Natural killer cell (primary cell): ENCODE measurements around the gene YBX2. TPM values are rescaled to one million over a fixed set of nuclear protein-coding genes. Genes with fewer than 3 reads are reported as not detected.
"Not testable (repeated sequence)": the region's sequence is repeated elsewhere in the genome, so short reads cannot be mapped to it uniquely, and the experiment has no call there.

ENCODE experiments used
- ATAC-seq, 3 donors: fragments of 150-1000 bp in 2 of 3; fragments of 200-7000 bp in 1 of 3; cut with Tn5 transposase; 1 replicate in 1 of 3; 2 replicates in 2 of 3; pipeline ENCODE4 v1.10.0; 2021; ENCODE audit warnings: mild to moderate bottlenecking in 2 of 3, moderate library complexity in 2 of 3
- DNase-seq, 2 donors: peaks; one replicate each; pipeline versions ENCODE4 v3.0.0 to v3.0.0-alpha.2; 2013 to 2021; ENCODE audit warnings: mixed read lengths in 1 of 2
- H3K27ac ChIP-seq: one replicate; pipeline ENCODE4 v1.5.1; 2013; ENCODE audit warnings: mild to moderate bottlenecking, low read length
- H3K27me3 ChIP-seq: one replicate; pipeline ENCODE4 v1.6.1; 2013; ENCODE audit warnings: low read length; ENCODE audit not compliant: control insufficient read depth, insufficient read depth
- H3K36me3 ChIP-seq: one replicate; pipeline ENCODE4 v1.6.1; 2013; ENCODE audit warnings: low read length; ENCODE audit not compliant: control insufficient read depth, insufficient read depth
- H3K4me1 ChIP-seq: one replicate; pipeline ENCODE4 v1.6.1; 2013; ENCODE audit warnings: low read length; ENCODE audit not compliant: control insufficient read depth, insufficient read depth
- H3K4me3 ChIP-seq: one replicate; pipeline ENCODE4 v1.5.1; 2013; ENCODE audit warnings: low read length
- H3K9me3 ChIP-seq: one replicate; pipeline ENCODE4 v1.6.1; 2013; ENCODE audit warnings: low read length; ENCODE audit not compliant: control insufficient read depth, insufficient read depth
- H3K27ac Mint-ChIP-seq, 2 donors: one replicate each; pipeline ENCODE4 v1.8.0; 2022; ENCODE audit warnings: mild to moderate bottlenecking in 2 of 2, mixed read lengths in 2 of 2, moderate library complexity in 1 of 2
- H3K27me3 Mint-ChIP-seq, 2 donors: one replicate each; pipeline ENCODE4 v1.8.0; 2022; ENCODE audit warnings: low read depth in 2 of 2, mixed read lengths in 2 of 2
- H3K36me3 Mint-ChIP-seq: one replicate; pipeline ENCODE4 v1.8.0; 2022; ENCODE audit warnings: mixed read lengths
- H3K4me1 Mint-ChIP-seq, 2 donors: one replicate each; pipeline ENCODE4 v1.8.0; 2022; ENCODE audit warnings: mixed read lengths in 2 of 2
- H3K4me3 Mint-ChIP-seq: one replicate; pipeline ENCODE4 v1.8.0; 2022; ENCODE audit warnings: mild to moderate bottlenecking, moderate library complexity, mixed read lengths
- H3K9me3 Mint-ChIP-seq, 2 donors: one replicate each; pipeline ENCODE4 v1.8.0; 2022; ENCODE audit warnings: mixed read lengths in 2 of 2
- WGBS: methylation state at CpG from one replicate; pipeline ENCODE4 v1.1.7; 2013; ENCODE audit warnings: missing lambda C conversion rate; ENCODE audit not compliant: insufficient coverage; 5-methylcytosine and 5-hydroxymethylcytosine counted together
- intact Hi-C: fragments of 100-400 bp; cut with micrococcal nuclease; formaldehyde crosslinking; loops from one replicate; pipeline ENCODE4 v1.14.2; 2022
- total RNA-seq, 4 donors: library from RNA; stranded (reverse); fragments of 120-200 nt in 1 of 4; gene quantifications; one replicate each; pipeline versions ENCODE4 v1.2.3 to v1.2.4, GENCODE V29; 2013 to 2022
- TF ChIP-seq, protein P1 (sequence below): fragments of 200-600 bp; IDR thresholded peaks from one replicate; pipeline ENCODE4 v1.8.0; 2022; ENCODE audit warnings: antibody characterized with exemption

Gene YBX2
- total RNA-seq, 3 donors from 2014 or later (not counting 1 experiment from before 2014, with no cell fraction given), result 0.05 TPM; not detected in 2

DNA sequence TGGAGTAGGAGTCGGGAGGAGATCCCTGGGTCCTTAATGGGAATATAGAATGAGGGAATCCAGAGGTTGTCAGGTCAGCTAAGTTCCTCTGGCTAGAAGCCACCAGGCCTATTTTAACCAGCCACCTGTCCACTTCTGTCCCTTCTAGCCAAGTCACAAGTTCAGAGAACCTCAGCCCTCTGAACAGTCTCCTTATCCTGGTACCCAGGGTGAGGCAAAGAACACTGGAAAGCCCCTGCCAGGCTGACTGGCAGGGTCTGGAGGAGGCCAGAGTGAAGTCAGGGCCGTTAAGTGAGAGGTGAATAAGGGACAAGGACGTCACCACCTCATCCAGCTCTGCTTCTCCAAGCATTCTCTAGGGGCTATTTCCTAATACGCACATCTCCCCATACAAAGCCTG, 45.6 kb downstream of the YBX2 start:
- TF ChIP-seq, protein P1, sequence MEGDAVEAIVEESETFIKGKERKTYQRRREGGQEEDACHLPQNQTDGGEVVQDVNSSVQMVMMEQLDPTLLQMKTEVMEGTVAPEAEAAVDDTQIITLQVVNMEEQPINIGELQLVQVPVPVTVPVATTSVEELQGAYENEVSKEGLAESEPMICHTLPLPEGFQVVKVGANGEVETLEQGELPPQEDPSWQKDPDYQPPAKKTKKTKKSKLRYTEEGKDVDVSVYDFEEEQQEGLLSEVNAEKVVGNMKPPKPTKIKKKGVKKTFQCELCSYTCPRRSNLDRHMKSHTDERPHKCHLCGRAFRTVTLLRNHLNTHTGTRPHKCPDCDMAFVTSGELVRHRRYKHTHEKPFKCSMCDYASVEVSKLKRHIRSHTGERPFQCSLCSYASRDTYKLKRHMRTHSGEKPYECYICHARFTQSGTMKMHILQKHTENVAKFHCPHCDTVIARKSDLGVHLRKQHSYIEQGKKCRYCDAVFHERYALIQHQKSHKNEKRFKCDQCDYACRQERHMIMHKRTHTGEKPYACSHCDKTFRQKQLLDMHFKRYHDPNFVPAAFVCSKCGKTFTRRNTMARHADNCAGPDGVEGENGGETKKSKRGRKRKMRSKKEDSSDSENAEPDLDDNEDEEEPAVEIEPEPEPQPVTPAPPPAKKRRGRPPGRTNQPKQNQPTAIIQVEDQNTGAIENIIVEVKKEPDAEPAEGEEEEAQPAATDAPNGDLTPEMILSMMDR, result no peak
- Histone ChIP-seq H3K27ac (no peak overlapping the region), H3K4me3 (no peak overlapping the region), H3K27me3 (no peaks in the 10 kb centered on the region), H3K9me3 (no peaks in the 10 kb centered on the region), H3K4me1 (peaks cover 32% of the 10 kb centered on the region), H3K36me3 (peaks cover 28% of the 10 kb centered on the region)
- Mint-ChIP-seq H3K4me1 (peaks cover 38 to 41% of the 10 kb centered on the region in 2 donors), H3K36me3 (no peaks in the 10 kb centered on the region), H3K27me3 (no peaks in the 10 kb centered on the region), H3K9me3 (no peaks in the 10 kb centered on the region), H3K4me3 (no peak overlapping the region), H3K27ac (peak overlapping the region; percentile 60 to 98)
- intact Hi-C loops, result no loop called here
- DNase-seq, result no peak
- no peak for ATAC-seq
- 90% methylated on average over 3 of the region's 4 CpGs for WGBS

DNA sequence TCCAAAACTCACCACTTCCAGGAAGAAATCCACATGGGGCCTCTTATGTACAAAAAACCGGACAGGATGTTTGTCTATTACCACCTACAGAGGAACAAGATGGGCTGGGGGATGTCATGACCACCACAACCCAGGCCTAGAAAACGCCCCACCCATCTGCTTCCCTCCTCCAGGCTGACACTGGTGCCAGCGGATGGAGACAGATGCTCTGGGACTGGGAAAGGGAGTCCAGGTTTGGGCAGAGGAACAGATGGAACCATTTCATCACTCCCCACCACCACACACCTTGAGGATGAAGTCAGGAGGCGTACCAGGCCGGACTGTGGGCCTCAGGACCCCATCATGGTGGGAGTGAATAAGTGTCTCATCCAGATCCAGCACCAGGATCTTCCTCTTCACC, 47.7 kb downstream of the YBX2 start:
- peaks cover 43 to 45% of the 10 kb centered on the region in 2 donors for H3K4me1 Mint-ChIP-seq
- no peak overlapping the region for H3K27ac Mint-ChIP-seq
- intact Hi-C loops, result no loop called here

GRCh38 chr17:7243838-7244237, 50.6 kb downstream of the YBX2 start:
- not testable (repeated sequence) for H3K9me3 Mint-ChIP-seq, H3K4me3 ChIP-seq, H3K27me3 Mint-ChIP-seq, DNase-seq, H3K27me3 ChIP-seq, H3K36me3 Mint-ChIP-seq, ATAC-seq, H3K27ac ChIP-seq, H3K9me3 ChIP-seq
- intact Hi-C loops, result loop anchor here (1.0 to 2.0 kb wide), 2 partner anchors 8 to 63 kb away; partner anchors contain the start of genes EIF5A and ELP5
- Histone ChIP-seq H3K36me3 (peaks cover 34% of the 10 kb centered on the region), H3K4me1 (peaks cover 32% of the 10 kb centered on the region)
- 96% methylated on average over 8 of the region's 10 CpGs for WGBS
- Mint-ChIP-seq H3K4me1 (peaks cover 42 to 49% of the 10 kb centered on the region in 2 donors), H3K27ac (peak overlapping the region; percentile 97 to 99), H3K4me3 (peak overlapping the region; percentile 50)

More for the DNA sequence above, 47.7 kb downstream of the YBX2 start:
- no peak for DNase-seq
- no peak for ATAC-seq
- Histone ChIP-seq H3K36me3 (peaks cover 25% of the 10 kb centered on the region), H3K9me3 (no peaks in the 10 kb centered on the region), H3K4me3 (no peak overlapping the region), H3K27me3 (no peaks in the 10 kb centered on the region), H3K4me1 (peaks cover 33% of the 10 kb centered on the region), H3K27ac (no peak overlapping the region)
- TF ChIP-seq, protein P1, result no peak
- 100% methylated on average over 2 of the region's 5 CpGs for WGBS
- Mint-ChIP-seq H3K36me3 (no peaks in the 10 kb centered on the region), H3K9me3 (no peaks in the 10 kb centered on the region), H3K4me3 (peak overlapping the region; percentile 22), H3K27me3 (no peaks in the 10 kb centered on the region)

GRCh38 chr17:7243453-7243729, 51.0 kb downstream of the YBX2 start:
- Mint-ChIP-seq H3K36me3 (no peaks in the 10 kb centered on the region), H3K4me3 (peak overlapping the region; percentile 95), H3K9me3 (no peaks in the 10 kb centered on the region), H3K27me3 (no peaks in the 10 kb centered on the region), H3K27ac (peak overlapping the region; percentile 97 to 99), H3K4me1 (peaks cover 39 to 49% of the 10 kb centered on the region in 2 donors)
- intact Hi-C loops, result loop anchor here (1.0 to 2.0 kb wide), 2 partner anchors 9 to 63 kb away; partner anchors contain the start of genes EIF5A and ELP5
- no peak for DNase-seq
- TF ChIP-seq, protein P1, result no peak
- no peaks in the 10 kb centered on the region for H3K27me3 ChIP-seq
- peaks cover 31% of the 10 kb centered on the region for H3K4me1 ChIP-seq
- H3K9me3 ChIP-seq, result no peaks in the 10 kb centered on the region
- WGBS, result 67% methylated on average over 2 of the region's 2 CpGs
- peaks cover 34% of the 10 kb centered on the region for H3K36me3 ChIP-seq
- no peak for ATAC-seq
- H3K27ac ChIP-seq, result peak overlapping the region; percentile 83
- H3K4me3 ChIP-seq, result peak overlapping the region; percentile 89
